MM.1S (cell line): ENCODE results near the gene MYO16.

Source experiments
- DNase-seq: peaks from one replicate; pipeline ENCODE4 v3.0.0-alpha.2; 2015
- H2AFZ ChIP-seq: fragments of 300-600 bp; sonication (generic); 2 replicates; pipeline ENCODE4 v1.6.0; 2016; ENCODE audit warnings: antibody characterized with exemption, low read length
- H3F3A ChIP-seq: fragments of 300-600 bp; sonication (generic); 2 replicates; pipeline ENCODE4 v1.6.1; 2016; ENCODE audit warnings: mild to moderate bottlenecking, antibody characterized with exemption, low read length, moderate library complexity, mixed read lengths; ENCODE audit not compliant: insufficient read depth
- H3K27ac ChIP-seq: fragments of 300-600 bp; sonication (generic); 2 replicates; pipeline ENCODE4 v1.5.1; 2016; ENCODE audit warnings: mild to moderate bottlenecking, low read length
- H3K27me3 ChIP-seq: fragments of 300-600 bp; sonication (generic); replicated peaks from 2 replicates; pipeline ENCODE4 v1.6.0; 2016; ENCODE audit warnings: low read length; ENCODE audit not compliant: insufficient read depth
- H3K36me3 ChIP-seq: fragments of 300-600 bp; sonication (generic); replicated peaks from 2 replicates; pipeline ENCODE4 v1.6.1; 2016; ENCODE audit warnings: mild to moderate bottlenecking, low read length, mixed read lengths; ENCODE audit not compliant: insufficient read depth
- H3K4me1 ChIP-seq: fragments of 300-600 bp; sonication (generic); 2 replicates; pipeline ENCODE4 v1.6.1; 2016; ENCODE audit warnings: low read length, mixed read lengths
- H3K4me2 ChIP-seq: fragments of 300-600 bp; sonication (generic); 2 replicates; pipeline ENCODE4 v1.6.0; 2016; ENCODE audit warnings: low read depth, low read length
- H3K4me3 ChIP-seq: fragments of 300-600 bp; sonication (generic); 2 replicates; pipeline ENCODE4 v1.5.1; 2016; ENCODE audit warnings: low read length, mixed read lengths
- H3K79me2 ChIP-seq: fragments of 300-600 bp; sonication (generic); 2 replicates; pipeline ENCODE4 v1.6.1; 2016; ENCODE audit warnings: mixed run types, low read length, mixed read lengths
- H3K9ac ChIP-seq: fragments of 300-600 bp; sonication (generic); 2 replicates; pipeline ENCODE4 v1.6.1; 2016; ENCODE audit warnings: low read length, mixed read lengths
- H3K9me2 ChIP-seq: fragments of 300-600 bp; sonication (generic); replicated peaks from 2 replicates; pipeline ENCODE4 v1.6.1; 2016; ENCODE audit warnings: mild to moderate bottlenecking, low read length, mixed read lengths; ENCODE audit not compliant: insufficient read depth
- H3K9me3 ChIP-seq: fragments of 300-600 bp; sonication (generic); replicated peaks from 2 replicates; pipeline ENCODE4 v1.6.1; 2016; ENCODE audit warnings: mild to moderate bottlenecking, low read length, mixed read lengths; ENCODE audit not compliant: insufficient read depth
- H4K20me1 ChIP-seq: fragments of 300-600 bp; sonication (generic); 2 replicates; pipeline ENCODE4 v1.6.1; 2016; ENCODE audit warnings: mild to moderate bottlenecking, low read length, moderate library complexity, mixed read lengths; ENCODE audit not compliant: insufficient read depth
- CTCF ChIP-seq: fragments of 300-600 bp; sonication (generic); IDR thresholded peaks from 2 replicates; pipeline ENCODE4 v1.5.1; 2016; ENCODE audit warnings: antibody characterized with exemption, low read length, mixed read lengths
- EZH2 ChIP-seq: fragments of 300-600 bp; sonication (generic); optimal IDR thresholded peaks from 2 replicates; pipeline ENCODE3; 2017; ENCODE audit warnings: low read depth, mild to moderate bottlenecking, antibody characterized with exemption, low read length, mixed read lengths
- EZH2phosphoT487 ChIP-seq: fragments of 300-600 bp; sonication (generic); IDR thresholded peaks from 2 replicates; pipeline ENCODE4 v1.6.1; 2018; ENCODE audit warnings: antibody characterized with exemption, low read length

Gene MYO16

GRCh38 chr13:108674346-108674745, 44.9 kb downstream of the MYO16 start:
- DNase-seq: no peak
- no peak overlapping the region for H3K4me2 ChIP-seq
- TF ChIP-seq EZH2phosphoT487 (no peak), CTCF (no peak)
- H3K4me3 ChIP-seq: no peak overlapping the region
- no peaks in the 10 kb centered on the region for H3K27me3 ChIP-seq
- no peak overlapping the region for H3K9ac ChIP-seq
- no peak overlapping the region for H2AFZ ChIP-seq
- H3K36me3 ChIP-seq: no peaks in the 10 kb centered on the region
- no peaks in the 10 kb centered on the region for H3K9me2 ChIP-seq
- no peak overlapping the region for H3K27ac ChIP-seq
- H3K79me2 ChIP-seq: no peaks in the 10 kb centered on the region
- no peaks in the 10 kb centered on the region for H3F3A ChIP-seq
- no peaks in the 10 kb centered on the region for H3K4me1 ChIP-seq
- H3K9me3 ChIP-seq: no peaks in the 10 kb centered on the region
- no peaks in the 10 kb centered on the region for H4K20me1 ChIP-seq

- H3K9me2 ChIP-seq: no peaks in the 10 kb centered on the region
- no peak overlapping the region for H2AFZ ChIP-seq
These were observed 45.4 kb downstream of the MYO16 start for GRCh38 chr13:108674771-108675170.

GRCh38 chr13:108676620-108677019, 47.2 kb downstream of the MYO16 start:
- no peaks in the 10 kb centered on the region for H3K36me3 ChIP-seq
- no peaks in the 10 kb centered on the region for H3F3A ChIP-seq
- no peak overlapping the region for H3K4me3 ChIP-seq
- no peak overlapping the region for H3K4me2 ChIP-seq
- no peaks in the 10 kb centered on the region for H3K4me1 ChIP-seq
- H2AFZ ChIP-seq: no peak overlapping the region
- TF ChIP-seq EZH2 (no peak), CTCF (no peak), EZH2phosphoT487 (no peak)
- no peaks in the 10 kb centered on the region for H3K9me3 ChIP-seq
- no peaks in the 10 kb centered on the region for H3K79me2 ChIP-seq
- no peak overlapping the region for H3K9ac ChIP-seq
- DNase-seq: no peak
- H3K27me3 ChIP-seq: no peaks in the 10 kb centered on the region
- H3K9me2 ChIP-seq: no peaks in the 10 kb centered on the region
- no peaks in the 10 kb centered on the region for H4K20me1 ChIP-seq
- H3K27ac ChIP-seq: no peak overlapping the region

More at GRCh38 chr13:108674771-108675170, 45.4 kb downstream of the MYO16 start:
- Histone ChIP-seq H3K9me3 (no peaks in the 10 kb centered on the region), H3K27ac (no peak overlapping the region), H3K4me1 (no peaks in the 10 kb centered on the region), H3K79me2 (no peaks in the 10 kb centered on the region), H3K27me3 (no peaks in the 10 kb centered on the region), H3K9ac (no peak overlapping the region), H3K36me3 (no peaks in the 10 kb centered on the region), H3K4me2 (no peak overlapping the region), H3F3A (no peaks in the 10 kb centered on the region), H4K20me1 (no peaks in the 10 kb centered on the region), H3K4me3 (no peak overlapping the region)
- TF ChIP-seq EZH2 (no peak), EZH2phosphoT487 (no peak), CTCF (no peak)
- no peak for DNase-seq
